Upper lobe of right lung (tissue), 1 donor: ENCODE results near the gene PHYH. TPM values are rescaled to one million over a fixed set of nuclear protein-coding genes. Genes with fewer than 3 reads are reported as not detected.

Experiments
- ATAC-seq: fragments of 200-7000 bp; cut with Tn5 transposase; one replicate; pipeline ENCODE4 v1.9.1; 2020; ENCODE audit warnings: mild to moderate bottlenecking, moderate library complexity
- DNase-seq: peaks from one replicate; pipeline ENCODE4 v3.0.0-alpha.2; 2020
- H3K27ac ChIP-seq: fragments of 200-600 bp; one replicate; pipeline ENCODE4 v1.8.0; 2022
- H3K27me3 ChIP-seq: fragments of 200-600 bp; one replicate; pipeline ENCODE4 v1.8.0; 2022; ENCODE audit warnings: mild to moderate bottlenecking
- H3K36me3 ChIP-seq: fragments of 200-600 bp; one replicate; pipeline ENCODE4 v1.8.0; 2022
- H3K4me1 ChIP-seq: fragments of 200-600 bp; one replicate; pipeline ENCODE4 v1.8.0; 2022
- H3K4me3 ChIP-seq: fragments of 200-600 bp; one replicate; pipeline ENCODE4 v1.8.0; 2022; ENCODE audit warnings: mild to moderate bottlenecking
- H3K9me3 ChIP-seq: fragments of 200-600 bp; one replicate; pipeline ENCODE4 v1.8.0; 2022
- intact Hi-C: fragments of 100-400 bp; cut with DNase I; formaldehyde crosslinking; loops from one replicate; pipeline ENCODE4 v1.11.0; 2022
- total RNA-seq: library from RNA; stranded (reverse); fragmentation: NEBNext Ultra II Directional; extraction: Animal tissue kit (Norgen Biotek cat#: 25700); gene quantifications from one replicate; pipeline ENCODE4 v1.2.1, GENCODE V29; 2021
- TF ChIP-seq, protein P1 (sequence below): fragments of 200-600 bp; IDR thresholded peaks from one replicate; pipeline ENCODE4 v1.8.0; 2022; ENCODE audit warnings: antibody characterized with exemption
- donor health status: DM: no; HTN: yes; CAD: no; lungs with severe emphysema.

The PHYH gene
- total RNA-seq, 1 donor from 2014 or later = 29.6 TPM

DNA sequence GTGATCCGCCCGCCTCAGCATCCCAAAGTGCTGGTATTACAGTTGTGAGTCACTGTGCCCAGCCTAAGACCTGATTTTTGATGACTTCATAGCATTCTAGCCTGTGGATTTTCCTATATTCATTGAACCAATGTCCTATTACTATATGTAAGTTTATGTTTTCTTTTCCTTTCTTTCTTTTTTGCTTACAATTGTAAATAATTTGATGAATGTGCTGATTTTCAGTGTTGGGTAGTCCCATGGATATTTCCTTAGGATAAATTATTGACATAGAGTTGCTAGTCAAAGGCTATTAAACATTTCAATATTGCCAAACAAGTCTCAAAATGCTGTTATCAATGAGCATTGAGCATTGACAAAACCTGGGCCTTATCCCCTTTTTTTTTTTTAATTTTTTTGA lies 9.9 kb upstream of the PHYH start:
- DNase-seq (no peak), ATAC-seq (no peak)
- no peak overlapping the region for H3K4me3 ChIP-seq
- H3K4me1 ChIP-seq = no peaks in the 10 kb centered on the region
- H3K9me3 ChIP-seq = no peaks in the 10 kb centered on the region
- H3K27ac ChIP-seq = no peak overlapping the region
- H3K36me3 ChIP-seq = no peaks in the 10 kb centered on the region
- no peaks in the 10 kb centered on the region for H3K27me3 ChIP-seq
- TF ChIP-seq, protein P1, sequence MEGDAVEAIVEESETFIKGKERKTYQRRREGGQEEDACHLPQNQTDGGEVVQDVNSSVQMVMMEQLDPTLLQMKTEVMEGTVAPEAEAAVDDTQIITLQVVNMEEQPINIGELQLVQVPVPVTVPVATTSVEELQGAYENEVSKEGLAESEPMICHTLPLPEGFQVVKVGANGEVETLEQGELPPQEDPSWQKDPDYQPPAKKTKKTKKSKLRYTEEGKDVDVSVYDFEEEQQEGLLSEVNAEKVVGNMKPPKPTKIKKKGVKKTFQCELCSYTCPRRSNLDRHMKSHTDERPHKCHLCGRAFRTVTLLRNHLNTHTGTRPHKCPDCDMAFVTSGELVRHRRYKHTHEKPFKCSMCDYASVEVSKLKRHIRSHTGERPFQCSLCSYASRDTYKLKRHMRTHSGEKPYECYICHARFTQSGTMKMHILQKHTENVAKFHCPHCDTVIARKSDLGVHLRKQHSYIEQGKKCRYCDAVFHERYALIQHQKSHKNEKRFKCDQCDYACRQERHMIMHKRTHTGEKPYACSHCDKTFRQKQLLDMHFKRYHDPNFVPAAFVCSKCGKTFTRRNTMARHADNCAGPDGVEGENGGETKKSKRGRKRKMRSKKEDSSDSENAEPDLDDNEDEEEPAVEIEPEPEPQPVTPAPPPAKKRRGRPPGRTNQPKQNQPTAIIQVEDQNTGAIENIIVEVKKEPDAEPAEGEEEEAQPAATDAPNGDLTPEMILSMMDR = no peak
- intact Hi-C loops = no loop called here

DNA sequence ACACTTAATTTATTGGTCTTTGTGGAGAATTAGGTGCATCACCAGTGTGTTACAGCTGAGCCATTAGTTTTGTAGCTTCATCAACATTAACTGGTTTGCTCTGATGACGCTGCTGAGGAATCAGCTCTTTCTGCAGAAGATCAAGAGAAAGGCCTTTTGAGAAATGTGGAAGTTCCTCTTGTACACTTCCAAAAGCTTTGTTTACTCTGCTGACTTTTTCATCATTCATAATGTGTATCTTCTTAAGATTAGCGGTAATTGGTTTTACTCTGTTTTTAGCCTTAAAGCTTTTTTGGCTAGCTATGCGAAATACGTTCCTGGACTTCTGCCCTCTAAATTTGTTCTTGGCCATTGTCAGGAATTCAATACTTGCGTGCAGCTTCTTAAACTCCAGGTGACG lies 8.2 kb upstream of the PHYH start:
- no peak for DNase-seq
- Histone ChIP-seq H3K36me3 (no peaks in the 10 kb centered on the region), H3K27me3 (no peaks in the 10 kb centered on the region), H3K9me3 (no peaks in the 10 kb centered on the region), H3K27ac (no peak overlapping the region), H3K4me3 (no peak overlapping the region), H3K4me1 (no peaks in the 10 kb centered on the region)
- intact Hi-C loops = no loop called here
- TF ChIP-seq, protein P1 = no peak
- ATAC-seq = no peak

DNA sequence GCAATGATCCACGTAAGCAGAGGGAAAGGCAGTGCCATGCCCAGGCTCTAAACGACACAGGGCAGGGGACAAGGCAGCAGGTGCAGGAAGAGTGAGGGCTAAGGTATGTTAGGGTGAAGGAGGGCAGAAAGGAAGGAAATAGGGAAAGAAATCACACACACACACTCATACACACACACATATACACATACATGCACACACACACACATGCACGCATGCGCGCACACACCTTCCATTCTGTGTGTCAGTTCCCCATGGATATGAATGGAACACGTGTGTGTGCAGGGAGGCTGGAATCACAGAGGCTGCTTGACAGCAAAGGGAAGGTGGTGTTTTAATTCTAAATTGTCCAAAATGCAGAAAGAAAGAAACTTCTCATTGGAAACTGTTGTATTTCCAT lies 6.2 kb upstream of the PHYH start:
- no peak for DNase-seq
- no peak overlapping the region for H3K27ac ChIP-seq
- ATAC-seq = no peak
- no peaks in the 10 kb centered on the region for H3K4me1 ChIP-seq
- no peaks in the 10 kb centered on the region for H3K36me3 ChIP-seq
- H3K27me3 ChIP-seq = no peaks in the 10 kb centered on the region
- TF ChIP-seq, protein P1 = no peak
- H3K4me3 ChIP-seq = no peak overlapping the region
- H3K9me3 ChIP-seq = no peaks in the 10 kb centered on the region
- intact Hi-C loops = no loop called here

DNA sequence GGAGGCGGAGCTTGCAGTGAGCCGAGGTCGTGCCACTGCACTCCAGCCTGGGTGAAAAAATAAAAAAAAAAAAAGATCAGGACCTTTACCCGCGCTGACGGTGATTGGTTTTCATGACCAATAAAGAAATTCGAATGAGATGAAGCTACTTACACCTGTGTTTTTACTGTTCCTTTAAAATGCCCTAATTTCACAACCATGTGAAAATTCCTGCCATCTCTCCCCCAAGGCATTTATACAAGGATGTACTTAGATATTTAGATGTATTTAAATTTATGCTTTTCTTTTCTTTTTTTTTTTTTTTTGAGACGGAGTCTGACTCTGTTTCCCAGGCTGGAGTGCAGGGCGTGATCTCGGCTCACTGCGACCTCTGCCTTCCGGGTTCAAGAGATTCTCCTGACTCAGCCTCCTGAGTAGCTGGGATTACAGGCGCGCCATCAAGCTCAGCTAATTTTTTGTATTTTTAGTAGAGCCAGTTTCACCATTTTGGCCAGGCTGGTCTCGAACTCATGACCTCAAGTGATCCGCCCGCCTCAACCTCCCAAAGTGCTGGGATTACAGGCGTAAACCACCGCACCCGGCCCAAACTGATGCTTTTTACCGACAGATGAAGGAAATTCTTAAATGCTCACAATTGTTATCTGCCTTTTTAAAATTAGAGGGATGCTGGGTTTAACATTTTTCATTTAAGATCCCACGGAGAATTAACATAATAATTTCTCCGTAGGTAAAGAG lies 3.1 kb upstream of the PHYH start:
- no peaks in the 10 kb centered on the region for H3K27me3 ChIP-seq
- H3K9me3 ChIP-seq = no peaks in the 10 kb centered on the region
- H3K4me1 ChIP-seq = peaks cover 4% of the 10 kb centered on the region
- intact Hi-C loops = no loop called here
- peak overlapping the region; percentile 95 for H3K27ac ChIP-seq
- TF ChIP-seq, protein P1 = no peak
- no peaks in the 10 kb centered on the region for H3K36me3 ChIP-seq
- DNase-seq (no peak), ATAC-seq (no peak)
- peak overlapping the region; percentile 63 for H3K4me3 ChIP-seq

DNA sequence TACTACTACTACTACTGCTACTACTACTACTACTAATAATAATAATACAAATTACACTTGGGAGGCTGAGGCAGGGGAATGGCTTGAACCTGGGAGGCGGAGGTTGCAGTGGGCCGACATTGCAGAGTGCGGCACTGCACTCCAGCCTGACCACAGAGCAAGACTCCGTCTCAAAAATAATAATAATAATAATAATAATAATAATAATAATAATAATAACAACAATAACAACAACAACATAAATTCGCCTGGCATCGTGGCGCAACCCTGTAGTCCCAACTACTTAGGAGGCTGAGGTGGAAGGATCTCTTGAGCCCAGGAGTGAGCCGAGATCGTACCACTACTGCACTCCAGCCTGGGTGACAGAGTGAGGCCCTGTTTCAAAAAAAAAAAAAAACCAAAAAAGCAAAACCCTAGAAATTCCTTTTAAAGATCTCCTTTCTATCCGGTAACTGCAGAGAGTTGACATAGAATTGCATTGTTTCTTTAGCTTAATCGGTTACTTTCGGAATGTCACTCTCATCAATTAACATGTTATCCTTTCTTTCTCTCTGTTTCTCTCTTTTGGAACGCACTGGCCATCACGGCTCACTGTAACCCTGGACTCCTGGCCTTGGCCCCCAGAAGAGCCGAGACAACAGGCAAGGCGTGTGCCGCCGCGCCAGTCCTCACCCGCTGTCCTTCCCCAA lies 972 bp downstream of the PHYH start:
- ATAC-seq = no peak
- H3K27ac ChIP-seq = peak overlapping the region; percentile 99
- DNase-seq = no peak
- peaks cover 4% of the 10 kb centered on the region for H3K4me1 ChIP-seq
- H3K4me3 ChIP-seq = peak overlapping the region; percentile 84
- TF ChIP-seq, protein P1 = no peak
- peaks cover 17% of the 10 kb centered on the region for H3K36me3 ChIP-seq
- H3K9me3 ChIP-seq = no peaks in the 10 kb centered on the region
- intact Hi-C loops = no loop called here
- H3K27me3 ChIP-seq = no peaks in the 10 kb centered on the region
